Adipose tissue (tissue), 3 donors: ENCODE results near the gene PDE7B. TPM values are rescaled to one million over a fixed set of nuclear protein-coding genes. Genes with fewer than 3 reads are reported as not detected.

ENCODE experiments used
- H3K27ac ChIP-seq: one replicate; pipeline ENCODE4 v1.5.1; 2013; ENCODE audit warnings: low read depth, low read length
- WGBS, 3 donors: extraction: QIAGEN DNeasy Blood & Tissue Kit; methylation state at CpG; one replicate each; pipeline ENCODE4 v1.1.7; 2013; 5-methylcytosine and 5-hydroxymethylcytosine counted together
- polyA plus RNA-seq, 3 donors: library from polyadenylated mRNA; stranded (reverse); fragments of 200-250 nt; gene quantifications; one replicate each; pipeline ENCODE4 v1.2.3, GENCODE V29; 2013
- donor health status: healthy with polysubstance abuse.
- donor health status: Bipolar disorder and iron deficiency.
- donor health status: healthy.

Gene PDE7B
- polyA plus RNA-seq, 3 donors, result 0.38 to 2.6 (median 1.9) TPM

DNA sequence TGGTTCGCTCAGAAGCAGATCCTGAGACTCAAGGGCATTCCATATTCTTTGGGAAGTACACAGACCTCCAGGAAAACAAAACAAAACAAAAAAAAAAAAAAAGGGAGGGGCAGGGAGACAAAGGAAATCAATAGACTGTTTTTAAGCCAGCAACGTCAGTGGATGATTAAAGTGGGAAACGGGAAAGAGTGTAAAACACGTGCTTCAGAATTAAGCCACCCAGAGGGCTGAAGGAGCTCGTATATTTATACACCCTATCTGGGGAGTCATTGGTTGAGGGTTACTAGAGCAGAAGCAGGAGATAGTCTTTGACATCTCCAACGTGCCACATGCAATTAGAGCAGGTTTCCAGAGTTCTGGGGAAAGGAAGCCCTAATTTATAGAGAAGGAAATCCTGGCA is 26.2 kb downstream of the PDE7B start:
- WGBS, 3 donors, result 58 to 69% (median 63%) methylated on average over 6 of the region's 6 CpGs
- no peak overlapping the region for H3K27ac ChIP-seq

DNA sequence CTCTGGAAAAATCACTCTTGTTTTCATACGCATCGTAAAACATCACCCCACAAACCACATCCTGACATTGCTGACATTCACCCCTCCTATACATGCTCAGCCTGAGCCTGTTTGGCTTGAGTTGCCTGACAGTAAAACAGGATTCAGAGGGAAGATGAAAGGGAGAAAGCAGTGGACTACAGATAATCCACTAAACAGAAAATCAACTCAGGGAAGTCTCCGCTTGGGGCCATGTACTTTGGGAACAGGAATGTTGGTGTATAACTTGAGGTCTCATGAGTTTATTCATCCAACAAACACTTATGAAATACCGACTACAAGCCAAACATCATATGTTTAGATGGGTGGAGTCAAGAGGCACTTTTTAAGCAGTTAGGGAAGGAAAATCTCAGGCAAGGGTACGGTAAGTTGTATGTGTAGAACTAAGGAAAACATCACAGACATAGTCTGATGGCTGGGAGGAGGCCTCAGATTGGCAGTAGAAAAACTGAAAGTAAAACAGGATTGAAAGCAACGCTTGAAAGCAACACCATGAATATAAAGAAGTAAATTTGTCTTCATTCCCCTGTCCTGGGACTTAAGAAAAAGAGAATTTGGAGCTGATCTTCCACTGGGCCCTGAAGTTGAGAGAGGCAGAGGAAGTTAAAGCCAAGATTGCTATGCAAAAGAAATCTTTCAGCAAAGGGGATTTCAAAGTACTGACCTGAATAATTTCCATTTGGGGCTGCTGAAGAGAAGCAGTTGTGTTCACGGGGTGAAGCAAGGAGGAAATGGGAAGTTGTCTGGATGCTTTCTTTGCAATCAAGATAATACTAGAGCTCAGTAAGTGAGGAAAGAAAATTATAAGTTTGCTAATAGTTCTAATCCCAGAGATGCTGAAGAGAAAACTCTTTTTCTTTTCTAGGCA is 28.8 kb downstream of the PDE7B start:
- WGBS, 3 donors, result 40 to 77% (median 50%) methylated on average over 7 of the region's 7 CpGs

DNA sequence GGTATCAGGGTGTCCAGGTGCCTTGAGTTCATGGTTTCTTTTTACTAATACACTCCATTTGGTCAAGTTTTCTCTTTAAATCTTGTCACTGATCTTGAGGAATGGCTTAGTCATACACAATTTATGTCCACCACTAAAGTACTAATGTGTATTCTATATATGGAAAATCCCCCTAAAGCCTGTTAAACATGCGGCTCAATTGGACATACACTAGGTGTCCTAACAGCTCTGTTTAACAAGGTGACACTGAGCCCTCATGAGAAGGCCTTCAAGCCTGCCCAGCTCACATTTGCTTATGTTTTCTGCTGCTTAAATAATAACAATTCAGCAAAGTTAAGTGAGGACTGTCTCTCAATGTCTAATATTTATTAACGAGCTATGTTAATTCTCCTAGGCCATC is 31.5 kb downstream of the PDE7B start:
- 91 to 98% (median 94%) methylated on average over 2 of the region's 2 CpGs for WGBS, 3 donors
- no peak overlapping the region for H3K27ac ChIP-seq

More for the DNA sequence above, 28.8 kb downstream of the PDE7B start:
- H3K27ac ChIP-seq, result no peak overlapping the region

DNA sequence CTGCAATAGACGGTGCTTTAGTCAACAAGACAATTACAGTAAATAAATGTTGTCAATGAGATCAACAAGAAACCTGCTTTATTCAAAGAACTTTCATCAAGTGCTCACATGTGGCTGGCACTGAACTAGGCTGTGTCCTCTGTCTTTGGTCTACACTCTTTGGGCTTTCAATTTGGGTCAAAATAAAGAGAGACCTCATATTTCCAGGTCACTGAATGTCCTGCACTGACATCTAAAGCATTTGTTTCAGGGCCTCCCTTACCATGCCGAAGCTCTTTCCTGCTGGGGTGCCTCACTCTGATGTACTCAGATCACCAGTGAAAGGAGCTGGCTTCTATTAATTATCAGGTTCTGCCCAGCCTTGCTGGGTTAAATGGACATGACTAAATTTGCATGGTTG is 32.0 kb downstream of the PDE7B start:
- 83 to 98% (median 95%) methylated on average over 2 of the region's 2 CpGs for WGBS, 3 donors
- no peak overlapping the region for H3K27ac ChIP-seq

DNA sequence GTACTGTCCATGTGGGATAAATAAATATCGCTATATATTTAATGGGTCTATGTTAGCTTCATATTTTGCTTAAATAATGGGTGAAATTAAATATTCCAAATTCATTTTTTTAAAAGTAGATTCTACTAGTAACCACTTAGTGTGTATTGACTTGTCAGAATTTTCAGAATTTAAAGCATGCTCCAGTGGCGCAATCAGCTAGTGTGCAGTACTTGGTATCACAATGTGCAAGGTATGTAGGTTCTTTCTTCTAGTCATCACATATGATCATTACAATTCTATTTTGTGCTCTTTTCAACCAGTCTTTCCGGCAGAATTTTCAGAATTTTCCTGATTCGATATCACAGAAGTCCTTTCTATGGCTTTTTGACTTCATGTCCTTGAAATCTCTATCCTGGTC is 32.6 kb downstream of the PDE7B start:
- 97 to 98% (median 98%) methylated on average over 4 of the region's 4 CpGs for WGBS, 3 donors
- H3K27ac ChIP-seq, result no peak overlapping the region

DNA sequence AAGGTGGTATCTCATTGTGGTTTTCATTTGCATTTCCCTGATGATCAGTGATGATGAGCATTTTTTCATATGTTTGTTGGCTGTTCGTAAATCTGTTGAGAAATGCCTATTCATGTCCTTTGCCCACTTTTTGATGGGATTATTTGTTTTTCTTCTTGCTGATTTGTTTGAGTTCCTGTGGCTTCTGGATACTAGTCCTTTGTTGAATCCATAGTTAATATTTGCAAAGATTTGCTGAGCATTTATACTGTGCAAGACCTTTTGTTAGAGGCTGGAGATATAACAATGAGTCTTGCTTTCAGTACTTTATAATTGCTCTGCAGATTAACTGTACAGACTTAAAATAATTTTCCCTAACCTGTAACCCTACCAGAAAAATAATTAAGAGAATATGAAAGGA is 35.6 kb downstream of the PDE7B start:
- H3K27ac ChIP-seq, result no peak overlapping the region
- 94 to 100% (median 96%) methylated on average over 1 of the region's 1 CpG for WGBS, 3 donors

DNA sequence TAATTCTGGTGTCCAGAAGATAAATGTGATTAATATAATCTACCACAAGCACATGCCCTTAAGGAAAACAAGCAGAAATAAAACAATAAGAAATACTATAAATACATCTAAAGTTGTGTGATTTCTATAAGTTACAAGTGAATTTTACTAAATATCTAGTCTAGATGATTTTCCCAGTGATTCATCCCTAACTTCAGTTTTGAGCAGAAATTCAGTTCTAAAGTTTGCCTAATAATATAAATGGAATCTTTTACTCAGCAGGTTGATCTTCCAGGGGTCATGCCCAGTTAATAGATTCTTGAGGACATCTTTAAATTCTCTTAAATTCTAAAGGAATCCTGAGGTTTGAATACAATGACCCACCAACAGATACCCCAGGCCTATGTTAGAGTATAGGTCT is 37.3 kb downstream of the PDE7B start:
- H3K27ac ChIP-seq, result no peak overlapping the region

DNA sequence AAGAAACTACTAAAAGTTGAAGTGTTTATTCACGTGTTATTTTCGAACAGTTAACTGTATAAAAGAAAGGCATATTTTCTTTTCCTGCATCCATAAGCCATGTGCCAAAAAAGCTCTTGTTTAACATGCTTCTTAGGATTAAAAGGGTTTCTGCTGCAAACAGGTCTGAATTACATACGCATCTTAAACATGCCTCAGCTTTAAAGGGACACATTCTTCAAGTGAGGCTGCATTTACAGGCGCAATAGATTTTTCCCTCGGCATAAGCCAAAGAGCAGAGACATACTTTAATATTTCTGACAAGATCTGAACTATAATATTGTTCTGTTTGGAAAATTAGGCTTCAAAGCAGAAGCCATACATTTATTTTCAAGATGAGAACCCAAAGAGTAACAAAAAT is 39.4 kb downstream of the PDE7B start:
- WGBS, 3 donors, result 81 to 85% (median 83%) methylated on average over 5 of the region's 5 CpGs
- H3K27ac ChIP-seq, result no peak overlapping the region

DNA sequence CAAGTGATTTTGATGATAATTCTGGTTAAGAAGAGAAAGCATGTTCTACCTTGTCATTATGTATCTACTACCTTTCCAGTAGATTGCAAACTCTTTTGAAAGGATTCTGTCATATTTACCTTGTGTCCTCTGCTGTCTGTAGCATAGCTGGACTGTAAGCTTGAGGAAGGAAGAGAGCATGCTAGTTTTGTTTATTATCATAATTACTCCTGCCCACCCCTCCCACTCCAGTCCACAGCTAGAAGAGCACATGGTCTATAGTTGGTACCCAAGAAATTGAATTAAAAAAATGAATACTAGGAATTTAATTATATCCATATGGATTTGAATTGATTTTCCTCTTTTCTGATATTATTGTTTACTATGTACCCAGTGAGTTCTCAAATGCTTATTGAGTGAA is 40.2 kb downstream of the PDE7B start:
- no peak overlapping the region for H3K27ac ChIP-seq

DNA sequence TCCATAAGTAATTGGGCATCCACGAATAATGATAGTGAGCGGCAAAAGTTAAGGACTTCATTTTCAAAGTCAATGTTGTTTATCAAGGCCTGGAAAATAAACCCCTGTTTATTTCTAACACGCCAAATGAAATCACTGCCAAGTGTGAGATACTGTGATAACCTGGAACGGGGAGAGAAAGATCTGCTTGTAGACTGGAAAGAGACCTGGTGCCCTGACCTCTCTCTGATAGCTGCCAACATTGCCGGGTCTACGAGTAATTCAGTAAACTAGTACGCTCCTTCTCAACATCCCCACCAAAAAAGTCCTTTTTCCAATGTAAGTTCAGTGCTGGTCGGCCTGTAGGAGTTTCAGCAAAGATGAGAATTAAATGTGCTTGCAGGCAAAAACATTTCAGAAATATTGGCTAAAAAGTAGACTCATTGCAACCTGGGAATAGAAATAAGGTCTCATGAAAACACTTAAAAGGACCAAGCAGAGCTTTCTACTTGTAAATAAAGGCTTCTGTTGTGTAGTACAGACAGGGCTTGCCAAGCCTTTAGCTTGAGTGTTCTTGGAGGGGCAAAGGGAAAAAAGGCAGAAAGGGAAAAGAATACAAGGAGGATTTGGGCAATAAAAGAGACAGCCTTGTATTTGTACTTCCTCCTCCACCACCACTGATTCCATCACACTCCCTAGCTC is 43.9 kb downstream of the PDE7B start:
- no peak overlapping the region for H3K27ac ChIP-seq
- 79 to 89% (median 88%) methylated on average over 8 of the region's 8 CpGs for WGBS, 3 donors

DNA sequence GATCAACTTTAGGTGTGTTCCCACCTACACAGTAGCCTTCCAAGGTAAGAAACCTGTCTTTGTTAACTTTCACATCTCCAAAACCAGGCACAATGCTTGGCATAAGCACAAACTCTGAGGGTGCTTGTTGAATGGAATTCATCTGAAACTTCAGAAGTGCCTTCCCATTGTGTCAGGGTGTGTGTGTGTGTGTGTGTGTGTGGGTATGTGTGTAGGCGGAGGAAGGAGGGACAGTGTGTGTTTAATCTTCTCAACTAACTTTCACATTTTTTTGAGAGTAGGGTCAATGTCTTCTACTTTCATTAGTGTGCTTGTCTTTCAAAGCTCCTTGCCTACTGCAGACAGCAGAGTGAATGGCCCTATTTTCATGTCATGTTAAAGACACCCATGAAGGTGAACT is 45.6 kb downstream of the PDE7B start:
- H3K27ac ChIP-seq, result no peak overlapping the region
- WGBS, 3 donors, result 56 to 98% (median 96%) methylated on average over 1 of the region's 1 CpG

DNA sequence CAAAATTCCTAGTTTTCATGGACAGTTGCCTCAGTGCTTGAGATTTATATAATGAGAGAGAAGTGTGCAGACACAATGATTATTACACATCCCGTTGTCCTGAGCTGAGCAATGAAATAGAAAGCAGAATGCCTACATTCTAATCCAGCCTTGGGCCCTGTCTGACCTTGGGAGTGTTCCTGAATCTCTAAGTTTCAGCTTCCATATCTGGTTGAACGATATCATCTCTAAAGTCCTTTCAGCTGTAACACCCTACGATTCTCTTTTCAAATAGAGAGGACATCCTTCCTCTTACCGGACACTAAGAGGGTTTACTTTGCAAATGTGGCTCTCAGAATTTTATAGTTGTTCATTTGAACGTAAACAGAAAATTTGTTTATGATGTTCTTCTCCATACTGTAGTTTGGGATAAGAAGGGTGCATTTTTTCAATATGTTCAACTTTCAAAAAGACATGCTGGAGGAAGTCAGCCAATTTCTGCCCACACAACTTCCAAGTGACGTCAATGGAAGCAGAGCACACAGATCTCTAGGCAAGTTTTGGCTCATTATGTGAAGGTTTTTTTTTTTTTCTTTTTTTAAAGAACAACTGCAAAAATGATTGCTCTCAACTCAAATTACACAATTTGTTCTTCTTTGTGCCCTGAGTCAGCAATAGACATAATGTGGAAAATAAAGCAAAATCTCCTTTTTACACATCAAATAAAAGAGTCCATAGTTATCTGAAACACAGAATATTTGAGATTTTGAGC is 50.4 kb downstream of the PDE7B start:
- 35 to 59% (median 37%) methylated on average over 6 of the region's 6 CpGs for WGBS, 3 donors
- H3K27ac ChIP-seq, result no peak overlapping the region

DNA sequence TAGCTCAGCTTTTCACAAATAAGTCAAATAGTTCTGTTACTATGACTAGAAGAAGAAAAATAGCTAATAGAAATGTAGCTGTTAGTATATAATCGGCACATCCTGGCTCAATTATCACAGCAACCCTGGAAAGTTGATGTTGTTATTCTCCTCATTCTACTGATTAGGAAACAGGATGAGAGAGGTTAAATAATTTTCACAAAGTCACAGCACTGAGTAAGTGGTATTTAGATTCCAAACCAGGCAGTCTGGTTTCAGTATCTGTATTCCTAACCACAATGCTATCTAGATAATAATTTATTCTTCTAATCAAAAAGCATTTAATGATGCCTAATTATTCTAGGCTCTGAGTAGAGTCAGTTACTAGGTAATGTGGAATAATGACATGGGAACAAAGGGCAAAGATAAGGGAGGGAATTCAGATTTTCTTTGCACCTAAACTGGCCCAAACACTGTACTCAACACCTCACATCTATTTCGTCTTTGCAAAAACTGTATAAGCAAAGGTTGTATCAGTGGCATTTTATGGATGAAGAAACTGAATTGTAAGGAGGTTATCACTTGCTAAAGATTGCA is 51.3 kb downstream of the PDE7B start:
- WGBS, 3 donors, result 52 to 65% (median 52%) methylated on average over 2 of the region's 2 CpGs
- H3K27ac ChIP-seq, result no peak overlapping the region

DNA sequence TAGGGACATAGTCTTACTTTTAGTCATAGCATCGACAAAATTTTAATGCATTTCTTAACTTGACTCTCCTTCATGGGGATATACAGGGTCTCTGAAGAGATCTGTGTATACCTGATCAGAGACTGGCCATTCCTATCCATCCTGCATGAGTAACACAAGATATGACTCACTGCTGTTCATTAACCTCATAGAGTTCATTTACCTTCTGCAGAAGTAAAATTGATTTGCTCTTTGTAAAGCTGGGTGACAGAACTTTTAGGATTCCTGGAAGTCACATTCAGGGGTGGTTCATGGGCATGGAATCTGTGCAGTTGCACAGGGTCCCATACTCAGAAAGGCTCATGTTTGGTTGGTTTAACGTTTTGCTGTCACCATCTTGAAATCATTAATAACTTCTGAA is 53.2 kb downstream of the PDE7B start:
- no peak overlapping the region for H3K27ac ChIP-seq
- 68 to 90% (median 71%) methylated on average over 2 of the region's 2 CpGs for WGBS, 3 donors

DNA sequence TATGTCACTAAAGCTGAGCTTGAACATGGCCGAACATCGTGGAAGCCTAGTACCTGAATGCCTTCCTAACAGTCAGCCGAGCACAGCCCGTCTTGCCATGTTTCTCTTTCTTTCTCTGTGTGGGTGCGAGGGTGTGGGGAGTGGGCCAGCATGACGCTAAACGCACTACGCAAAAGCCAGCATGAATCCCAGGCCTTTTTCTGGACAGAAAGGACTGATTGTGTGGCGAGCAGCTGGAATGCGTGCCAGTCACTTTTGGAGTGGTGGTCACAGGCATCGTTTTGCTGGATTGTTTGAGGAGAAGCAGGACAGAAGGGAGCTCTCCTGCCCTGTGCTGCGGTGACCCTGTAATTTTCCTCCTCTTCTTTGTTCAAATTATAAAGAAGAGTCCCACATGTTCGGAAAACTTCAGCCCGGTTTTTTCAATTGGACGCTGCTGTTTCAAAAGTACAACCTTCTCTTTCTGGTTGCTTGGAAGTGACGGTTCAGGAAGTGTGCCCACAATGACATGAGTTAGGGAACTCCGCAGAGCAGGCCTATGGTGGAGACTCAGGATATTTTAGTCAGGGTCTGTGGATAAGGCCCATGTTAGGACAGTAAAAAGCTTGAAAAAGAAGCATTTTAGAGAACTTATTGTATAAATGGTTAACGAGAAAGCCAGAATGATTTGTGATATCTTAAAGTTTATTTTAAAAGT is 54.3 kb downstream of the PDE7B start:
- H3K27ac ChIP-seq, result no peak overlapping the region
- WGBS, 3 donors, result 92% methylated on average over 18 of the region's 18 CpGs

DNA sequence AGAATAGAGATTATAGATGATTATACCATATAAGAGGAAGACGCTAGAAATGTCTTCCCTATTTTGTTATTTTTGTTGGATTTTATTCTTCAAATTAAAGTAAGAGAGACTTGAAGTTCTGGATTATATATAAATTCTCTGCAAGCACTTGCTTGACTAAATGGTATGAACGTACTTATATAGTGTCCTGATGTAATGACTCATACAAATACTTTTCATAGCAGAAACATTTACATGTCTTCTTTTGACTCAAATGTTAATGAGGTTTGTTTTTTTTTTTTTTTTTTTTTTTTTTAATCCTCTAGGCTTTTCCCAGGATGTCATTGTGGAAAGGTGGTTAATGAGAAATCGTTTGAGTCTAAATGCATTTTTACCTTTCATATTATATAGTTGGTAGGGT is 55.0 kb downstream of the PDE7B start:
- WGBS, 3 donors, result 90 to 95% (median 93%) methylated on average over 3 of the region's 3 CpGs
- no peak overlapping the region for H3K27ac ChIP-seq

DNA sequence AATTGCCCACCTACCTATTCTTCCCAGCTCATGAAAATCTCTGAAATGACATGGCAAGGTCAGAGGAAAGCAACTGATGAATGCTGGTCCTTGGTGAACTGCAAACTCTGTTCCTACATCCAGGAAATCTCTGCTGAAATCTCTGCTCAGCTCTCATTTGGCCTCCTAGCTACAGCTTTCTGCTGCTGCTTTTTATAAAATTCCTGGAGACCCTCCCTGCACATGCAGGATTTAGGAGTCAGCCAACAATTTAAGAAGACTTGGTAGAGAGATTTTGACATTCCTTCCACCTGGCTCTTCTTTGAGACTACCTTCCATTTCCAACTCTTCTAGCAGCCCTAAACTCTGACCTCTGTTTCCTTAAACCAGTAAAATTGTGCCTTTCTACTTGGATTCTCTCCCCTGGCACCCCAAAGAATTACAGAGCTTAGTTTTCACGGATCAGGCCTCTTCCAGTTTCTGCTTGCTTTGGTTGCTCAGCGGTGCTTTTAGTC is 55.5 kb downstream of the PDE7B start:
- 66 to 75% (median 66%) methylated on average over 2 of the region's 2 CpGs for WGBS, 3 donors
- H3K27ac ChIP-seq, result no peak overlapping the region

DNA sequence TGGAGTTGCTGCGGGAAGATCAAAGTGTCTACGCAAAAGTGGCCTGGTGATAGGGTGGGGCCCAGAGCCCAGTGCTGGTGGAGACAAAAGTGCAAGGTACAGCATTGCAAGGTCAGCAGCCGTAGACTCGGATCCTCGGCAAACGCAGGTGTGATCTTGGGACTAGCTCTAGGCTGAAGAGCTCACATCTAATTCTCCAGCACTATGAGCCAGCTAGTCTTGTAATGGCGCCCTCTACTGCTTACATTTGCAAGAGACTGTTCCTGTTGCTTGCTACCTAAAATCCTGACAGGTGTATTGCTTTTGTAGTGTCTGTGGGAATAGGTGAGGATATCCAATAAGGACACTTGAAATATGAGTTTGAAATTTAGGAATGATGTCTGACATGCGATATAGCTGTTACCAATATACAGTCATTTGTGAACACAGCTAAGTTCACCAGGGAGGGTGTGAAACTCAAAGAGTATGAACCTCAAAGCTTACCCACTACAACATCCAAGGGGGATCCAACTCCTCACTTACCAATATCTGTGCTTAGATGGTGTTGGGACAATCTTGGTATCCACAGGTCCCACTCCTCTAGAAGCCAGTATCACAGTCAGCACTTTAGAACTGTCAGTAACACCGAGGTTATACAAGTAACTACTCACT is 58.4 kb downstream of the PDE7B start:
- whole genome bisulfite sequencing, 3 donors, result 50 to 65% (median 65%) methylated on average over 9 of the region's 9 CpGs
- H3K27ac ChIP-seq, result no peak overlapping the region
